ENCODE measurements around the gene CYB5R4.

CYB5R4 gene, protein sequence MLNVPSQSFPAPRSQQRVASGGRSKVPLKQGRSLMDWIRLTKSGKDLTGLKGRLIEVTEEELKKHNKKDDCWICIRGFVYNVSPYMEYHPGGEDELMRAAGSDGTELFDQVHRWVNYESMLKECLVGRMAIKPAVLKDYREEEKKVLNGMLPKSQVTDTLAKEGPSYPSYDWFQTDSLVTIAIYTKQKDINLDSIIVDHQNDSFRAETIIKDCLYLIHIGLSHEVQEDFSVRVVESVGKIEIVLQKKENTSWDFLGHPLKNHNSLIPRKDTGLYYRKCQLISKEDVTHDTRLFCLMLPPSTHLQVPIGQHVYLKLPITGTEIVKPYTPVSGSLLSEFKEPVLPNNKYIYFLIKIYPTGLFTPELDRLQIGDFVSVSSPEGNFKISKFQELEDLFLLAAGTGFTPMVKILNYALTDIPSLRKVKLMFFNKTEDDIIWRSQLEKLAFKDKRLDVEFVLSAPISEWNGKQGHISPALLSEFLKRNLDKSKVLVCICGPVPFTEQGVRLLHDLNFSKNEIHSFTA
- 25.5 to 60.2 (median 51.2) reads per million in 9 experiments for total RNA-seq

DNA sequence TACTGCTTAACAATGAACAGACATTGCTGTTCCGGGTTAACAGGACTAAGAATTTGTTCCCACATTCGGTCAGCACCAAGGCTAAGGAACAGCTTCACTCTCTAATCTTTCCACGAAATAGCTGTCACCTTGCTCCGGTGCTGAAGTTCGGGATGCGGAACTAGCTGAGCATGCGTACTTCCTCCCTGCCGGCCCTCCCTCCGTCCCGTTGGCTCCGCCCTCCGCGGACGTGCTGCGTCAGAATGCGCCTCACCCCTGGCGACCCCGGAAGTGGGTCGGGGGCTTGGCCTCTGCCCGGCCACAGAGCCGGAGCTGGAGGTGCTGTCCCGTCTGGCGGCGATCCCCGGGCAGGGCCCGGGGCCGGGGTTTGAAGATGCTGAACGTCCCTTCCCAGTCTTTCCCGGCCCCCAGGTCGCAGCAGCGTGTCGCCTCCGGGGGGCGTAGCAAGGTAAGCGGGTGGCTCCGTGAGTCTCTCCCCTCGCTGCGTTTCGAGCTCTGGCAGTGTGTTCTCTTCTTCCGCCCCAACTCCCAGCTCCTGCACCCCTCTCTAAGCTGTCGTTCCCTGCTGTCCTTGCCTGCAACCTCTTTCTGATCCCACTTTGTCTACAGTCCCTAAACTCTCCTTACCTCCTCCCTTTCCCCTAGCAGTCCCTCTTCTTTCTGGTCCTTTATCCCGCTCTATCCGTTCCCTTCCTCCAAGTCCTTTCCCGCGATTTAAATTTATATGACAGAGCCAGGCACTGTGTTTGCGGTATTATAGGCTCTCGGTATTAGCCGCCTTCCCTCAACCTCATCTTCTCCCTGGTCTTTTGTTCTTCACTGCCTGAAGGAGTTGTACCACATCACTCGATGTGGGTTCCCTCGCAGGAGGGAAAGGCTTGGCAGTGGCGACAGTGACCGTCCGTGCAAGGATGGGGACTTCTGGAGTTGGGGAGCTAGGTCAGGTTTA, at the start of gene CYB5R4:
Gene CYB5R4 (plus strand): TSS at position 280 of the 949 bp plus-strand sequence. CDS start 94 bp downstream, at position 374.
- DNase-seq (peak; percentile 93 to 96 (median 93)), ATAC-seq (replicated peaks) (peak; percentile 92)
- Mint-ChIP-seq H3K4me3 (peak within 1 kb of the TSS; percentile 96 to 97), H3K27me3 (peaks cover 14 to 16% of the 10 kb centered on the region in 2 donors), H3K27ac (peak within 1 kb of the TSS; percentile 90 to 96), H3K36me3 (ENCODE audit: insufficient read depth) (peaks cover 17% of the 10 kb centered on the region), H3K4me1 (ENCODE audit: low read depth in 2 of 2) (peaks cover 26 to 39% of the 10 kb centered on the region in 2 donors), H3K9me3 (no peaks in the 10 kb centered on the region)

DNA sequence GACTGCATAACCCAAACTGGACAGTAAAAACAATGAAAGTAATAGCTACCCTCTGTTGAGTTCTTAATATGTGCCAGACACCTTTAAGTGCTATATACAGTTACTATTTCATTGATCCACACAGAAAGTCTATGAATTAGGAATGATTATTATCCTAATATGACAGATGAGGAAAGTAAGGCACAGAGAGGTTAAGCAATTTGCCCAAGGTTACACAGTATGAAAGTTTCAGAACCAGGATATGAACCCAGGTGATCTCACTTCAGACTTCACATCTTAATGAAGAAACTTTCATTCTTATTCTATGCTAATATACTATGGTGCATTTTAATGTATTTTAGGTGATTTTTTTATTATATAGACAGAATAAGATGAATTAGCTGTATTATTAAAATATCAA, 46.9 kb upstream of the CYB5R4 start:
- H3K27me3 Mint-ChIP-seq: peaks cover 0 to 1% of the 10 kb centered on the region in 2 donors
- no peaks in the 10 kb centered on the region for H3K4me1 Mint-ChIP-seq (ENCODE audit: low read depth in 2 of 2)
- ATAC-seq (replicated peaks) (no peak), DNase-seq (no peak)
- no peak overlapping the region for H3K27ac Mint-ChIP-seq
- no peak overlapping the region for H3K4me3 Mint-ChIP-seq
- no peaks in the 10 kb centered on the region for H3K36me3 Mint-ChIP-seq (ENCODE audit: insufficient read depth)
- no peaks in the 10 kb centered on the region for H3K9me3 Mint-ChIP-seq

DNA sequence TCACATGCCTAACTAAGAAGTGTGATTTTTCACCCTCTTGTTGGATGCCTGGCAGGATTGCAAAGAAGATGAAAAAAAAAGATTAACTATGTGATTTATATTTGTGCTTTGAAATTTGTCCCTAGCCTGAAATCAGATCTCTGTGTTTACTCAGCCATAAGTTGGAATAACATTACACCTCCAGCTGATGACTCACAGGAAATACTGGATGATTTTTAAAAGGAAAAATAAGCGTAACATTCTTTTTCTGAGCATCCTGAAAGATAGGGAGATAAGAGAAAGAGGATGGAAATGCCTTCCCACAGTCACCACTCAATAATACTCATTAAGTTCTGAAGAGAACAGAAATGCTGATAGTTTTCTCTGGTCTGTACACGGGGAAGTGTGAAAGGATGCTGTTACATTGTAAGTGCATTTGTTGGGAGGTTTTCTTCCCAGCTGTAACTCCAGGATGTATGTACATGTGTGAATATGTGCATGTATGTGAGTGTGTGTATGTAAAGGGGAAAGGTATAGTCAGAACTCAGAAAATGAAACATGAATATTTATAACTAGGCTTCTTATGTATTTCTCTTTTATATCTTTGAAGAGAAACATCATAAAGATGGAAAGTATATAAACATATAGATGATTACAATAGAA, 43.7 kb upstream of the CYB5R4 start:
- no peaks in the 10 kb centered on the region for H3K36me3 Mint-ChIP-seq (ENCODE audit: insufficient read depth)
- no peaks in the 10 kb centered on the region for H3K4me1 Mint-ChIP-seq (ENCODE audit: low read depth in 2 of 2)
- H3K4me3 Mint-ChIP-seq: no peak overlapping the region
- peaks cover 0 to 7% of the 10 kb centered on the region in 2 donors for H3K27me3 Mint-ChIP-seq
- ATAC-seq (replicated peaks) (no peak), DNase-seq (no peak)
- H3K9me3 Mint-ChIP-seq: no peaks in the 10 kb centered on the region
- no peak overlapping the region for H3K27ac Mint-ChIP-seq

GRCh38 chr6:83822629-83823169, 36.8 kb upstream of the CYB5R4 start:
- DNase-seq (no peak), ATAC-seq (replicated peaks) (no peak)
- H3K4me3 Mint-ChIP-seq: no peak overlapping the region
- H3K27ac Mint-ChIP-seq: no peak overlapping the region
- H3K4me1 Mint-ChIP-seq (ENCODE audit: low read depth in 2 of 2): no peaks in the 10 kb centered on the region
- no peaks in the 10 kb centered on the region for H3K9me3 Mint-ChIP-seq
- no peaks in the 10 kb centered on the region for H3K36me3 Mint-ChIP-seq (ENCODE audit: insufficient read depth)
- peaks cover 10 to 17% of the 10 kb centered on the region in 2 donors for H3K27me3 Mint-ChIP-seq

GRCh38 chr6:83824388-83824801, 35.1 kb upstream of the CYB5R4 start:
- ATAC-seq (replicated peaks) (no peak), DNase-seq (no peak)
- Mint-ChIP-seq H3K4me1 (ENCODE audit: low read depth in 2 of 2) (no peaks in the 10 kb centered on the region), H3K4me3 (no peak overlapping the region), H3K27me3 (peaks cover 10 to 12% of the 10 kb centered on the region in 2 donors), H3K27ac (no peak overlapping the region), H3K36me3 (ENCODE audit: insufficient read depth) (no peaks in the 10 kb centered on the region), H3K9me3 (no peaks in the 10 kb centered on the region)

GRCh38 chr6:83824831-83825230, 34.7 kb upstream of the CYB5R4 start:
- ATAC-seq (replicated peaks): no peak
- DNase-seq: no peak

DNA sequence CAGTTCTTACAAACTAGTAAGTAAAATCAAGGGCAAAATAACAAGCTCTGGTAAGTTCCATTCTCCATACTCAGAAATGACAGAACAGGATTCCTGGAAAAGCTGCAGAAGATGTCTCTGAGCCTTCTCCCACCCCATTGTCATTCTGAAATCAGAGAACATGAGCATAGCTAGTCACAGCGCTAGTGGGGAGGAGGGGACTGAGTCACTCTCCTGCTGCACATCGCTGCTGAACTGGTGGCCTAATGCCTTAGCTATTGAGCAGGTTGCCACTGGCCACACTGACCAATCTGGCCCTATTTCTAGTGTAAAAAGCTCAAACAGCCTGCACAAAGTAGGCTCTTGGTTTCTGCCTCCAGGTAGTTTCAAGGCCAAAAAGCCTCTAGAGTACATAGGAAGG, 32.4 kb upstream of the CYB5R4 start:
- Mint-ChIP-seq H3K4me1 (ENCODE audit: low read depth in 2 of 2) (no peaks in the 10 kb centered on the region), H3K27ac (no peak overlapping the region), H3K4me3 (no peak overlapping the region), H3K27me3 (peaks cover 21 to 26% of the 10 kb centered on the region in 2 donors), H3K9me3 (no peaks in the 10 kb centered on the region), H3K36me3 (ENCODE audit: insufficient read depth) (no peaks in the 10 kb centered on the region)
- no peak for ATAC-seq (replicated peaks)
- DNase-seq: no peak

More at GRCh38 chr6:83824831-83825230, 34.7 kb upstream of the CYB5R4 start:
- no peak overlapping the region for H3K4me3 Mint-ChIP-seq
- no peaks in the 10 kb centered on the region for H3K36me3 Mint-ChIP-seq (ENCODE audit: insufficient read depth)
- peaks cover 12 to 16% of the 10 kb centered on the region in 2 donors for H3K27me3 Mint-ChIP-seq
- no peak overlapping the region for H3K27ac Mint-ChIP-seq
- no peaks in the 10 kb centered on the region for H3K9me3 Mint-ChIP-seq
- H3K4me1 Mint-ChIP-seq (ENCODE audit: low read depth in 2 of 2): no peaks in the 10 kb centered on the region

DNA sequence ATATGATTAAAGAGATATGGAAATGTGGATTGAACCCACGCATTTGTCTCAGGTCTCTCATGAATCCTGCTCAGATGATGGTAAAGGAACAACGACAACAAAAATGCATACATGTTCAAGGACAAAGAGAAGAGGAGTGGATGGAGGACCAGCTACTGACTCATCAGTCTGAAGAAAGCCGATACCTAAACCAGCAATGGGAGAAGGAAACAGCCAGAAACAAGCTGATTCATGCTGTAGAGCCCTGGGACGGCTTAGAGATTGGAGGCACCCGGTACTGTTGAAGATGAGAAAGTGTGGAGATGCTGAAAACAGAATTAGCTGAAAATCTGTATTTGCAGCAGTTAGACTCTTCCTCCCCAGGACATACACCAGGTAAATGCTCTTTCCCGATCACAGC, 20.8 kb upstream of the CYB5R4 start:
- ATAC-seq (replicated peaks) (no peak), DNase-seq (no peak)
- Mint-ChIP-seq H3K4me3 (no peak overlapping the region), H3K27ac (no peak overlapping the region), H3K36me3 (ENCODE audit: insufficient read depth) (no peaks in the 10 kb centered on the region), H3K4me1 (ENCODE audit: low read depth in 2 of 2) (no peaks in the 10 kb centered on the region), H3K9me3 (peaks cover 5% of the 10 kb centered on the region in 2 donors), H3K27me3 (peaks cover 36 to 41% of the 10 kb centered on the region in 2 donors)

DNA sequence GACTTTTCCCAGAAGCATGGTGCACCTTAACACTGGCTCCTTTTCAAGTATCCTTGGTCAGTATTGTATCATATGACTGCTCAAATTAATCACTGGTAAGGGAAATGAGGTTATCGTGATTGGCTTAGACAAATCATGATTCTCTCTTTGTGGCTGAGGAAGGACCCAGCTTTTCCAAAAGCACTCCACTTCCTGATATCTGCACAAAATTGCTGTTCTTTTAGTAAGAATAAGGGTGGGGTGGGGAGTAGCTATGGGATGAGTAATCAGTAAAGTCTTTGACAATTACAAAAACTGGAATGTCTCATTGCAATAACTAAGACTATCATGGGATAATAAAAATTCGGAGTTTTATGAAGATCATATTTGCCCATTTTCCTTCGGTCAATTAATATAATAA, 15.3 kb upstream of the CYB5R4 start:
- H3K27me3 Mint-ChIP-seq: peaks cover 21 to 26% of the 10 kb centered on the region in 2 donors
- H3K9me3 Mint-ChIP-seq: peaks cover 4 to 5% of the 10 kb centered on the region in 2 donors
- DNase-seq (no peak), ATAC-seq (replicated peaks) (no peak)
- H3K4me1 Mint-ChIP-seq (ENCODE audit: low read depth in 2 of 2): no peaks in the 10 kb centered on the region
- H3K4me3 Mint-ChIP-seq: no peak overlapping the region
- no peaks in the 10 kb centered on the region for H3K36me3 Mint-ChIP-seq (ENCODE audit: insufficient read depth)
- H3K27ac Mint-ChIP-seq: no peak overlapping the region

DNA sequence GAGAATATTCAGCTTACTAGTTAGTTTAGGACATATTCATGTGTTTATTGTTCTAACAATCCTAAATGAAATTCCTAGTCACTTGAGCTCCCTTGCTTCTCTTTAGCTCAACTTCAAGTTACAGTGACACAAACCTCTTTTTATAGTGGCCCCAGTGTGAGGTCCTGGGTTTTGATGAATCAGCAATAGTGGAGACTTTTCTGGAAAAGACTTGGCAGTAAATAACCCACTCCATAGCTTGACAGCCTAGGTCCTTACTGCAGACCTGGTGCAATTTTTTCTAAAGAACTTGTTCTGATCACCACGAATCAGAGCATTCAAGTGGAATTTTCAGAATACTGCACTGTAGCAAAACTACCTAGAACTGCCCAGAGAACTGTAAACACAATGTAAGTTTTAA, 13.2 kb upstream of the CYB5R4 start:
- DNase-seq: no peak
- H3K9me3 Mint-ChIP-seq: peaks cover 0 to 2% of the 10 kb centered on the region in 2 donors
- no peak overlapping the region for H3K4me3 Mint-ChIP-seq
- no peaks in the 10 kb centered on the region for H3K36me3 Mint-ChIP-seq (ENCODE audit: insufficient read depth)
- peaks cover 37% of the 10 kb centered on the region in 2 donors for H3K27me3 Mint-ChIP-seq
- no peak overlapping the region for H3K27ac Mint-ChIP-seq
- H3K4me1 Mint-ChIP-seq (ENCODE audit: low read depth in 2 of 2): no peaks in the 10 kb centered on the region
- no peak for ATAC-seq (replicated peaks)

GRCh38 chr6:83847179-83847578, 12.3 kb upstream of the CYB5R4 start:
- Mint-ChIP-seq H3K4me3 (no peak overlapping the region), H3K36me3 (ENCODE audit: insufficient read depth) (no peaks in the 10 kb centered on the region), H3K27ac (no peak overlapping the region), H3K27me3 (peaks cover 40 to 43% of the 10 kb centered on the region in 2 donors), H3K4me1 (ENCODE audit: low read depth in 2 of 2) (no peaks in the 10 kb centered on the region), H3K9me3 (no peaks in the 10 kb centered on the region)
- ATAC-seq (replicated peaks): no peak
- no peak for DNase-seq

- H3K4me3 Mint-ChIP-seq: no peak overlapping the region
- H3K27ac Mint-ChIP-seq: no peak overlapping the region
- H3K27me3 Mint-ChIP-seq: peaks cover 42 to 58% of the 10 kb centered on the region in 2 donors
- H3K9me3 Mint-ChIP-seq: no peaks in the 10 kb centered on the region
- peaks cover 3 to 6% of the 10 kb centered on the region in 2 donors for H3K4me1 Mint-ChIP-seq (ENCODE audit: low read depth in 2 of 2)
- ATAC-seq (replicated peaks) (no peak), DNase-seq (no peak)
- H3K36me3 Mint-ChIP-seq (ENCODE audit: insufficient read depth): no peaks in the 10 kb centered on the region
Observed at GRCh38 chr6:83849127-83849526, 10.4 kb upstream of the CYB5R4 start.

DNA sequence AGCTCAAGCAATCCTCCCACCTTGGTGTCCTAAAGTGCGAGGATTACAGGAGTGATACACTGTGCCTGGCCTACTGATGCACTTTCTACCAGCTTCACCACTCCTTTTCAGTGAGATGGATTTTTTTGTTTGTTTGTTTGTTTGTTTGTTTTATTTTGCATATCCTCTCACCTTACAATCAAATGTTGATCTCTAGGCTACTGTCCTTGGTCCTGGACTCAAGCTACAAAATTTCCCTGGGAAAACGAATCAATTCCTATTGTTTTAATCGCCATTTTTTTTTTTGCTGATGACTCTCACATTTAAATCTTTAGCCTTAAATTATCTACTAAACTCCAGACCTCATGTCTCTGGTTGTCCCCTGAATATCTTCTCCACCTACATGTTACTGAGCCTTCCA, 9.9 kb upstream of the CYB5R4 start:
- ATAC-seq (replicated peaks) (no peak), DNase-seq (no peak)
- Mint-ChIP-seq H3K4me3 (no peak overlapping the region), H3K9me3 (no peaks in the 10 kb centered on the region), H3K36me3 (ENCODE audit: insufficient read depth) (no peaks in the 10 kb centered on the region), H3K27me3 (peaks cover 47 to 63% of the 10 kb centered on the region in 2 donors), H3K4me1 (ENCODE audit: low read depth in 2 of 2) (peaks cover 3 to 6% of the 10 kb centered on the region in 2 donors), H3K27ac (no peak overlapping the region)
